K562 (cell line): Measurements from ENCODE around the gene P2RX1. TPM values are rescaled to one million over a fixed set of nuclear protein-coding genes. Genes with fewer than 3 reads are reported as not detected.

Source experiments
- ATAC-seq: fragments of 200-7000 bp; cut with Tn5 transposase; 3 replicates; pipeline ENCODE4 v1.9.1; 2020; ENCODE audit warnings: moderate library complexity
- BruUV-seq: library from RNA; stranded (reverse); fragments of 400-500 nt; replicated peaks from 2 replicates; lab custom pipeline; 2021; lab: Mats Ljungman, UMichigan
- CTCF ChIA-PET: fragments of 300-600 bp; formaldehyde crosslinking; extraction: SDS; loops from one replicate; lab custom pipeline; 2021; ENCODE audit warnings: low intra/inter-chr PET ratio; lab: Yijun Ruan, JAX
- POLR2A ChIA-PET: fragments of 300-600, 350-650 bp; sonication (Branson Sonifier 250); formaldehyde crosslinking; extraction: SDS; loops from one replicate; lab custom pipeline; 2021; ENCODE audit warnings: antibody characterized with exemption, inconsistent platforms; lab: Yijun Ruan, JAX
- DNase-seq, 4 experiments: peaks; one replicate each; pipeline versions ENCODE4 v3.0.0 to v3.0.0-alpha.2; 2011 to 2018; ENCODE audit warnings: low spot score in 3 of 4, mixed read lengths in 3 of 4; ENCODE audit errors: extremely low read depth in 1 of 4
- FAIRE-seq: peaks from 2 replicates; lab custom pipeline; 2011; peaks lifted over from hg19 to GRCh38; lab: Jason Lieb, UNC
- H2AFZ ChIP-seq: 2 replicates; pipeline ENCODE4 v1.6.0; 2011; ENCODE audit warnings: low read depth, low read length, control low read depth, inconsistent platforms
- H3K27ac ChIP-seq: fragments of 200-600 bp; 3 replicates; pipeline ENCODE4 v1.8.0; 2011; ENCODE audit warnings: low read depth, mild to moderate bottlenecking, control low read depth, inconsistent platforms, low read length, moderate library complexity, mixed read lengths; ENCODE audit errors: extremely low read depth
- H3K27me3 ChIP-seq, 2 experiments: fragments of 300-600 bp in 1 of 2; 2 replicates in 1 of 2; 3 replicates in 1 of 2; pipeline versions ENCODE4 v1.6.0 to v1.8.0; 2011; ENCODE audit warnings: inconsistent platforms in 2 of 2, low read length in 2 of 2, mild to moderate bottlenecking in 1 of 2, mixed read lengths in 1 of 2, moderate library complexity in 1 of 2; ENCODE audit not compliant: control insufficient read depth in 2 of 2, insufficient read depth in 2 of 2
- H3K36me3 ChIP-seq: fragments of 300-600 bp; 3 replicates; pipeline ENCODE4 v1.8.0; 2011; ENCODE audit warnings: mild to moderate bottlenecking, low read length, inconsistent platforms; ENCODE audit not compliant: control insufficient read depth, insufficient read depth
- H3K4me1 ChIP-seq, 2 experiments: fragments of 200-600 bp in 1 of 2; replicated peaks in 1 of 2; 2 replicates in 1 of 2; 3 replicates in 1 of 2; pipeline versions ENCODE4 v1.5.1 to v1.8.0; 2011; ENCODE audit warnings: inconsistent platforms in 2 of 2, low read length in 2 of 2, mild to moderate bottlenecking in 1 of 2, mixed read lengths in 1 of 2, moderate library complexity in 1 of 2; ENCODE audit not compliant: control insufficient read depth in 2 of 2, insufficient read depth in 2 of 2
- H3K4me2 ChIP-seq: 2 replicates; pipeline ENCODE4 v1.6.1; 2011; ENCODE audit warnings: low read length, control low read depth, inconsistent platforms, mixed read lengths; ENCODE audit not compliant: insufficient read depth
- H3K4me3 ChIP-seq: fragments of 200-600 bp; sonication (generic), shearing (Covaris generic); 2 replicates; pipeline ENCODE4 v1.5.1; 2016; ENCODE audit warnings: control low read depth, inconsistent platforms
- H3K79me2 ChIP-seq: fragments of 200-600 bp; 3 replicates; pipeline ENCODE4 v1.8.0; 2011; ENCODE audit warnings: low read length, inconsistent platforms; ENCODE audit not compliant: control insufficient read depth, insufficient read depth
- H3K9ac ChIP-seq, 2 experiments: 2 replicates each; pipeline versions ENCODE4 v1.6.0 to v1.6.1; 2011; ENCODE audit warnings: low read depth in 2 of 2, low read length in 2 of 2, control low read depth in 1 of 2, inconsistent platforms in 1 of 2, mild to moderate bottlenecking in 1 of 2, mixed read lengths in 1 of 2; ENCODE audit not compliant: insufficient read depth in 1 of 2
- H3K9me1 ChIP-seq: one replicate; pipeline ENCODE4 v1.6.0; 2011; ENCODE audit warnings: inconsistent platforms, mild to moderate bottlenecking, low read length, moderate library complexity; ENCODE audit not compliant: control insufficient read depth, insufficient read depth
- H3K9me3 ChIP-seq: replicated peaks from 2 replicates; pipeline ENCODE4 v1.5.1; 2011; ENCODE audit warnings: low read depth, low read length, inconsistent platforms; ENCODE audit not compliant: control insufficient read depth, insufficient read depth
- H4K20me1 ChIP-seq: replicated peaks from 2 replicates; pipeline ENCODE4 v1.6.1; 2011; ENCODE audit warnings: low read length, inconsistent platforms, mixed read lengths; ENCODE audit not compliant: control insufficient read depth, insufficient read depth
- NELFE ChIP-seq: IDR thresholded peaks from 2 replicates; pipeline ENCODE4 v1.6.1; 2011; ENCODE audit warnings: mild to moderate bottlenecking; ENCODE audit not compliant: insufficient read depth, insufficient read length
- POLR2G ChIP-seq: fragments of 200-400 bp; formaldehyde crosslinking; IDR thresholded peaks from 2 replicates; pipeline ENCODE4 v1.6.1; 2017; ENCODE audit warnings: low read depth, mild to moderate bottlenecking, antibody characterized with exemption, low read length, moderate library complexity
- RB1 ChIP-seq: fragments of 450-650 bp; IDR thresholded peaks from 2 replicates; pipeline ENCODE4 v1.6.1; 2017; ENCODE audit warnings: low read depth, mild to moderate bottlenecking
- RBFOX2 ChIP-seq: fragments of 200-400 bp; formaldehyde crosslinking; IDR thresholded peaks from 2 replicates; pipeline ENCODE4 v1.6.1; 2017; ENCODE audit warnings: low read depth, mild to moderate bottlenecking, low read length, moderate library complexity
- SIX5 ChIP-seq, 2 experiments: IDR thresholded peaks; 2 replicates each; pipeline ENCODE4 v1.6.1; 2011; ENCODE audit warnings: low read length in 2 of 2, borderline replicate concordance in 1 of 2, low read depth in 1 of 2, mild to moderate bottlenecking in 1 of 2, moderate library complexity in 1 of 2; ENCODE audit not compliant: insufficient read depth in 1 of 2
- ZNF146 ChIP-seq: IDR thresholded peaks from one replicate; pipeline ENCODE4 v1.6.1; 2018; ENCODE audit warnings: missing compliant biosample characterization; ENCODE audit not compliant: unreplicated experiment
- WGBS: fragments of 100-300 bp; shearing (Covaris generic); methylation state at CpG from one replicate; pipeline ENCODE4 v1.1.6; 2016; ENCODE audit warnings: low coverage, mixed read lengths; ENCODE audit not compliant: insufficient coverage; ENCODE audit errors: missing lambda C conversion rate; 5-methylcytosine and 5-hydroxymethylcytosine counted together
- in situ Hi-C: fragments of 300-500 bp; cut with MboI; formaldehyde crosslinking; loops from 4 replicates; pipeline ENCODE4 v1.15.0; 2018; ENCODE audit warnings: inconsistent platforms, mixed read lengths
- intact Hi-C: fragments of 100-400 bp; cut with micrococcal nuclease; formaldehyde crosslinking; loops from 2 replicates; pipeline ENCODE4 v1.14.2; 2022
- polyA plus RNA-seq, 8 experiments: library from polyadenylated mRNA; depleted of rRNA in 4 of 8; stranded (reverse) in 5 of 8; unstranded in 3 of 8; fragments of >200 nt; fragmentation: Nextera tagmentation in 2 of 8; fragmentation: Illumina TruSeq in 1 of 8; extraction: Ambion mirVana in 2 of 8; extraction: Trizol in 1 of 8; gene quantifications; 2 replicates each; pipeline versions ENCODE4 v1.2.1 to v1.2.3, GENCODE V29; 2011 to 2014; ENCODE audit warnings: inconsistent platforms in 1 of 8, missing spikeins in 1 of 8
- total RNA-seq, 7 experiments: library from RNA; depleted of rRNA in 6 of 7; stranded (reverse); fragments of >200 nt in 6 of 7; fragmentation: Illumina TruSeq in 2 of 7; extraction: Trizol in 2 of 7; gene quantifications; 2 replicates each; pipeline versions ENCODE4 v1.2.1 to v1.2.3, GENCODE V29; 2011 to 2021; ENCODE audit warnings: low replicate concordance in 1 of 7
- TF ChIP-seq, protein P1 (sequence below): fragments of 250-450 bp; sonication (Bioruptor Pico); IDR thresholded peaks from 2 replicates; pipeline ENCODE4 v1.5.0; 2022; ENCODE audit warnings: mild to moderate bottlenecking
- TF ChIP-seq, protein P2 (sequence below): sonication (generic); formaldehyde crosslinking; IDR thresholded peaks from 2 replicates; pipeline ENCODE4 v1.8.0; 2022; ENCODE audit warnings: mild to moderate bottlenecking, missing genetic modification reagents

The P2RX1 gene
- total and polyA plus RNA-seq, 9 of the 15 experiments (the other 6 are each of a cell fraction or from before 2014, with no cell fraction given): 0.27 to 20.3 (median 10.3) TPM

DNA sequence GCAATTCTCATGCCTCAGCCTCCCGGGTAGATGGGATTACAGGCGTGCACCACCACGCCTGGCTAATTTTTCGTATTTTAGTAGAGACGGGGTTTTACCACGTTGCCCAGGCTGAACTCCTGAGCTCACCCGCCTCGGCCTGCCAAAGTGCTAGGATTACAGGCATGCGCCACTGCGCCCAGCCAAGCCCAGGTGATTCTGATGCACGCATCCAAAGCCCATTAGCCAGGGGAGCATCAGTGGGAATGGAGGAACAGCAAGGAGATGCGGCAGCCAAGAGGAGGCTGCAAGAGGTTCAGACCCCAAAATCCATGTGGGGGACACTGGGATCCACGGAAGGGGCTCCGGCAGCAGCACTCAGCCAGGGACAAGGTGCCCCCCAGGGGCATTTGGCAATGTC lies 35.9 kb upstream of the P2RX1 start:
- H3K4me3 ChIP-seq: no peak overlapping the region
- H2AFZ ChIP-seq: no peak overlapping the region
- ChIA-PET POLR2A (interaction anchor here (6.9 kb wide), 1 partner anchor 8 kb away, joined by 40 read pairs; no protein-coding TSS in a partner anchor), CTCF (no interaction called here)
- BruUV-seq: no TSS peak
- H3K9me1 ChIP-seq: no peaks in the 10 kb centered on the region
- intact Hi-C loops (no loop called here), in situ Hi-C loops (no loop called here)
- H3K9me3 ChIP-seq: no peaks in the 10 kb centered on the region
- WGBS: 98% methylated on average over 12 of the region's 14 CpGs
- H3K27me3 ChIP-seq: no peaks in the 10 kb centered on the region; a peak in 1 of 5 replicates
- ATAC-seq: no peak
- H4K20me1 ChIP-seq: no peaks in the 10 kb centered on the region
- H3K4me2 ChIP-seq: no peak overlapping the region
- DNase-seq: no peak
- H3K36me3 ChIP-seq: peaks cover 36% of the 10 kb centered on the region; the same call in 2 of the 3 replicates
- H3K9ac ChIP-seq: no peak overlapping the region
- H3K4me1 ChIP-seq: peaks cover 9 to 40% of the 10 kb centered on the region in 2 experiments; a peak in 4 of 5 replicates
- H3K79me2 ChIP-seq: peaks cover 12% of the 10 kb centered on the region; the same call in 2 of the 3 replicates
- no peak overlapping the region for H3K27ac ChIP-seq
- TF ChIP-seq POLR2G: peak; percentile 59
- peak; percentile 12; the same call in 1 of the 2 replicates for TF ChIP-seq RBFOX2
- TF ChIP-seq SIX5 (IDR thresholded peaks at IDR 0.05; ENCODE audit: borderline replicate concordance in 1 of 2, insufficient read depth in 1 of 2, low read depth in 1 of 2, low read length in 2 of 2): no peak
- no peak for TF ChIP-seq ZNF146 (CRISPR knock-in tag)
- FAIRE-seq: no peak

DNA sequence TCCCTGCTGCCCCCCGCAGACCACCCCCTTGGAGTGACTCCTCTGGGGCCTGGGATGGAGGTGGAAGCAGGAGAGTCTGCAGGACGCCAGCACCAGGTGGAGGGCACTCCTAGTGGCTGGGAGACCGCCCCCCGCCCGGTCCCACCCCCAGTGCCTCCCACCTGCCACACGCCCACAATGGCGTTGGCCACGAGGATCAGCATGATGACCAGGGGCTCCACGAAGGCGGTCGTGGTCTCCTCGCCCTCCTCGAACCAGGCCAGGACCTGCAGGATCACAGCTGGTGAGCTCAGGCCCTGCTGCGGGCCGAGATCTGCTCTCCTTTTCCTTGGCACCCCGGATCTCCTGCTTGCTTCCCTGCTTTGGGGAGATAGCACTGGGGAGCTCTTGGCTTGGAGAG lies 35.2 kb upstream of the P2RX1 start:
- intact Hi-C loops: no loop called here
- no peak for ATAC-seq
- no peaks in the 10 kb centered on the region for H3K9me1 ChIP-seq
- CTCF ChIA-PET: no interaction called here
- H3K4me3 ChIP-seq: no peak overlapping the region
- H3K27me3 ChIP-seq: no peaks in the 10 kb centered on the region
- in situ Hi-C loops: no loop called here
- H3K4me1 ChIP-seq: peaks cover 6 to 34% of the 10 kb centered on the region in 2 experiments; a peak in 4 of 5 replicates
- BruUV-seq: no TSS peak
- peaks cover 5% of the 10 kb centered on the region; the same call in 1 of the 3 replicates for H3K79me2 ChIP-seq
- no peak overlapping the region for H3K27ac ChIP-seq
- H4K20me1 ChIP-seq: no peaks in the 10 kb centered on the region
- H3K9me3 ChIP-seq: no peaks in the 10 kb centered on the region
- H3K36me3 ChIP-seq: peaks cover 36% of the 10 kb centered on the region; the same call in 2 of the 3 replicates
- H2AFZ ChIP-seq: no peak overlapping the region
- H3K9ac ChIP-seq: no peak overlapping the region
- POLR2A ChIA-PET: interaction anchor here (6.9 kb wide), 1 partner anchor 9 kb away, joined by 40 read pairs; no protein-coding TSS in a partner anchor
- DNase-seq: no peak
- WGBS: 82% methylated on average over 2 of the region's 16 CpGs
- TF ChIP-seq, protein P1, sequence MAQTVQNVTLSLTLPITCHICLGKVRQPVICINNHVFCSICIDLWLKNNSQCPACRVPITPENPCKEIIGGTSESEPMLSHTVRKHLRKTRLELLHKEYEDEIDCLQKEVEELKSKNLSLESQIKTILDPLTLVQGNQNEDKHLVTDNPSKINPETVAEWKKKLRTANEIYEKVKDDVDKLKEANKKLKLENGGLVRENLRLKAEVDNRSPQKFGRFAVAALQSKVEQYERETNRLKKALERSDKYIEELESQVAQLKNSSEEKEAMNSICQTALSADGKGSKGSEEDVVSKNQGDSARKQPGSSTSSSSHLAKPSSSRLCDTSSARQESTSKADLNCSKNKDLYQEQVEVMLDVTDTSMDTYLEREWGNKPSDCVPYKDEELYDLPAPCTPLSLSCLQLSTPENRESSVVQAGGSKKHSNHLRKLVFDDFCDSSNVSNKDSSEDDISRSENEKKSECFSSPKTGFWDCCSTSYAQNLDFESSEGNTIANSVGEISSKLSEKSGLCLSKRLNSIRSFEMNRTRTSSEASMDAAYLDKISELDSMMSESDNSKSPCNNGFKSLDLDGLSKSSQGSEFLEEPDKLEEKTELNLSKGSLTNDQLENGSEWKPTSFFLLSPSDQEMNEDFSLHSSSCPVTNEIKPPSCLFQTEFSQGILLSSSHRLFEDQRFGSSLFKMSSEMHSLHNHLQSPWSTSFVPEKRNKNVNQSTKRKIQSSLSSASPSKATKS (CRISPR knock-in tag): no peak
- TF ChIP-seq, protein P2, sequence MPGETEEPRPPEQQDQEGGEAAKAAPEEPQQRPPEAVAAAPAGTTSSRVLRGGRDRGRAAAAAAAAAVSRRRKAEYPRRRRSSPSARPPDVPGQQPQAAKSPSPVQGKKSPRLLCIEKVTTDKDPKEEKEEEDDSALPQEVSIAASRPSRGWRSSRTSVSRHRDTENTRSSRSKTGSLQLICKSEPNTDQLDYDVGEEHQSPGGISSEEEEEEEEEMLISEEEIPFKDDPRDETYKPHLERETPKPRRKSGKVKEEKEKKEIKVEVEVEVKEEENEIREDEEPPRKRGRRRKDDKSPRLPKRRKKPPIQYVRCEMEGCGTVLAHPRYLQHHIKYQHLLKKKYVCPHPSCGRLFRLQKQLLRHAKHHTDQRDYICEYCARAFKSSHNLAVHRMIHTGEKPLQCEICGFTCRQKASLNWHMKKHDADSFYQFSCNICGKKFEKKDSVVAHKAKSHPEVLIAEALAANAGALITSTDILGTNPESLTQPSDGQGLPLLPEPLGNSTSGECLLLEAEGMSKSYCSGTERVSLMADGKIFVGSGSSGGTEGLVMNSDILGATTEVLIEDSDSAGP (CRISPR knock-in tag): no peak
- TF ChIP-seq RB1: no peak
- TF ChIP-seq NELFE: no peak
- peak; percentile 46; the same call in 1 of the 2 replicates for TF ChIP-seq POLR2G
- no peak overlapping the region for H3K4me2 ChIP-seq
- no peak for FAIRE-seq
